ENCODE results near the gene ADGRG1. TPM values are rescaled to one million over a fixed set of nuclear protein-coding genes. Genes with fewer than 3 reads are reported as not detected.
"Not testable (repeated sequence)": the region's sequence is repeated elsewhere in the genome, so short reads cannot be mapped to it uniquely, and the experiment has no call there.

The ADGRG1 gene
- total and polyA plus RNA-seq, 2 experiments from 2014 or later = 0.21 TPM; not detected in 1

DNA sequence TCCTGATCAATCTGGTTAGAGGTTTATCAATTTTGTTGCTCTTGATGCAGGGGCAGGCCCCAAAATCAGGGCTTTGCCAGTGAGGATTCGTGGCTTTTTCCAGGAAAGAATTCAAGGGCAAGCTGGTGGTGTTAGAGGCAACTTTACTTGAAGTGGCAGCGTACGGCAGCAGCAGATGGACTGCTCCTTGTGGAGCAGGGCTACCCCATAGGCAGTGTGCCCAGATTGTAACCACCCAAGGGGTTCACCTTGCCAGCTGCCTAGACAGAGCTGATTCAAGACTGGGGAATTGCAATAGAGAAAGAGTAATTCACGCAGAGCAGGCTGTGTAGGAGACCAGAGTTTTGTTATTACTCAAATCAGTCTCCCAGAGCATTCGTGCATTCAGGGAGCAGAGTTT, 82.9 kb downstream of the ADGRG1 start:
- no peak for DNase-seq (ENCODE audit: low read depth in 1 of 2, low spot score in 1 of 2)
- no peak overlapping the region for H3K4me3 ChIP-seq
- no peaks in the 10 kb centered on the region for H3K36me3 ChIP-seq
- no peaks in the 10 kb centered on the region for H3K4me1 ChIP-seq (ENCODE audit: low read depth)
- H3K9me3 ChIP-seq (ENCODE audit: low read depth) = no peaks in the 10 kb centered on the region
- TF ChIP-seq CTCF (IDR thresholded peaks at IDR 0.05; ENCODE audit: low read depth, low read length) = no peak
- no peak overlapping the region for H3K27ac ChIP-seq
- H3K27me3 ChIP-seq = no peaks in the 10 kb centered on the region

DNA sequence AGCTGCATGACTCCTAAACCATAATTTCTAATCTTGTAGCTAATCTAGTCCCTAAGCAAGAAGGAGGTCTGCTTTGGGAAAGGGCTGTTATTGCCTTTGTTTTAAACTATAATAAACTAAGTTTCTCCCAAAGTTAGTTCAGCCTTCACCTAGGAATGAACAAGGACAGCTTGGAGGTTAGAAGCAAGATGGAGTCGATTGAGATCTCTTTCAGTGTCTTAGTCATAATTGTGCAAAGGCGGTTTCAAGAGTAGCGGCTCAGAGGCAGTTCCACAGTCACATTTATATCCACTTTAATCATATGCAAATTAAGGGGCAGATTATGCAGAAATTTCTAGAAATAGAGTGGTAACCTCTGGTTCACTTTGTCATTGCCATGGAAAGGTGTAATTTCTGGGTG, 83.6 kb downstream of the ADGRG1 start:
- TF ChIP-seq CTCF (IDR thresholded peaks at IDR 0.05; ENCODE audit: low read depth, low read length) = no peak
- H3K4me1 ChIP-seq (ENCODE audit: low read depth) = no peaks in the 10 kb centered on the region
- no peaks in the 10 kb centered on the region for H3K27me3 ChIP-seq
- DNase-seq (ENCODE audit: low read depth in 1 of 2, low spot score in 1 of 2) = no peak
- H3K4me3 ChIP-seq = no peak overlapping the region
- no peaks in the 10 kb centered on the region for H3K9me3 ChIP-seq (ENCODE audit: low read depth)
- H3K36me3 ChIP-seq = no peaks in the 10 kb centered on the region
- no peak overlapping the region for H3K27ac ChIP-seq

DNA sequence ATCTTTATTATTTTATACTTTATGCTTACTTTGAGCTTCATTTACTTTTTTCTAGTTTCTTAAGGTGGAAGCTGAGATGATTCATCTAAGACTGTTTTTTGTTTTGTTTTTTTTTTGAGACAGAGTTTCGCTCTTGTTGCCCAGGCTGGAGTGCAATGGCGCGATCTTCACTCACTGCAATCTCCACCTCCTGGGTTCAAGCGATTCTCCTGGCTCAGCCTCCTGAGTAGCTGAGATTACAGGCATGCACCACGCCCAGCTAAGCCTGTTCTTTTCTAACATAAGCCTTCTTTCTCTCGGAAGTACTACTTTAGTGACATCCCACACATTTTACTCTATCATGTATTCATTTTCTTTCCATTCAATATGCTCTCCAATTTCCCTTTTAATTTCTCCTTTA, 84.1 kb downstream of the ADGRG1 start:
- not testable (repeated sequence) for H3K4me3 ChIP-seq

GRCh38 chr16:57713596-57713995, 85.2 kb downstream of the ADGRG1 start:
- Histone ChIP-seq H3K27me3 (no peaks in the 10 kb centered on the region), H3K4me3 (no peak overlapping the region), H3K9me3 (ENCODE audit: low read depth) (no peaks in the 10 kb centered on the region), H3K27ac (no peak overlapping the region), H3K4me1 (ENCODE audit: low read depth) (no peaks in the 10 kb centered on the region), H3K36me3 (no peaks in the 10 kb centered on the region)
- TF ChIP-seq CTCF (IDR thresholded peaks at IDR 0.05; ENCODE audit: low read depth, low read length) = no peak
- DNase-seq (ENCODE audit: low read depth in 1 of 2, low spot score in 1 of 2) = no peak

More for the DNA sequence above, 84.1 kb downstream of the ADGRG1 start:
- H3K27me3 ChIP-seq; H3K27ac ChIP-seq; H3K9me3 ChIP-seq (ENCODE audit: low read depth); DNase-seq (ENCODE audit: low read depth in 1 of 2, low spot score in 1 of 2); H3K4me1 ChIP-seq (ENCODE audit: low read depth); H3K36me3 ChIP-seq: not testable (repeated sequence)

DNA sequence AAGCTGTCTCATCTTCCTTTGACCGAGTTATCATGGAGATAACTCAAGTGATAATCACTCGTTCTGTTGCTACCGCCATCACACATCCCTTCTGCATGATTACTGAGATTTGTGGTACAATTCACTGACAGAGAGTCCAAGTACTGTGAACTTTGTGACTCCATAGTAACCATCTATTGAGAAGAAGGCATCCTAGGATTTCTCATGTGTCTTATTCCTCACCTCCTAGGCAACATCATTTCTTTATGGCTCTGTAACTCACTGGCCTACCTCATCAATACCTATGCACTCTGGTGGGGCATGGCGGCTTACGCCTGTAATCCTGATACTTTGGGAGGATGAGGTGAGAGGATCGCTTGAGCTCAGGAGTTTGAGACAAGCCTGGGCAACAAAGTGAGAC, 85.6 kb downstream of the ADGRG1 start:
- no peak overlapping the region for H3K4me3 ChIP-seq
- H3K9me3 ChIP-seq (ENCODE audit: low read depth) = no peaks in the 10 kb centered on the region
- no peak overlapping the region for H3K27ac ChIP-seq
- DNase-seq (ENCODE audit: low read depth in 1 of 2, low spot score in 1 of 2) = no peak
- H3K36me3 ChIP-seq = no peaks in the 10 kb centered on the region
- TF ChIP-seq CTCF (IDR thresholded peaks at IDR 0.05; ENCODE audit: low read depth, low read length) = no peak
- no peaks in the 10 kb centered on the region for H3K27me3 ChIP-seq
- H3K4me1 ChIP-seq (ENCODE audit: low read depth) = no peaks in the 10 kb centered on the region

Other genes with a start within 250 kb of the ADGRG1 start
- gene CCL17, start 223.9 kb upstream of the ADGRG1 start, total RNA-seq = not detected in 2 replicates
- not detected in 2 replicates for gene CCL17, start 223.9 kb upstream of the ADGRG1 start, polyA plus RNA-seq
- gene CIAPIN1, start 181.2 kb upstream of the ADGRG1 start, total RNA-seq = 65.5 and 74.2 TPM in 2 replicates
- gene CIAPIN1, start 181.2 kb upstream of the ADGRG1 start, polyA plus RNA-seq = 139 and 156 TPM in 2 replicates
- 111 and 115 TPM in 2 replicates for gene COQ9, start 181.2 kb upstream of the ADGRG1 start, total RNA-seq
- gene COQ9, start 181.2 kb upstream of the ADGRG1 start, polyA plus RNA-seq = 147 and 152 TPM in 2 replicates
- gene POLR2C, start 166.0 kb upstream of the ADGRG1 start, total RNA-seq = 126 and 164 TPM in 2 replicates
- 80.0 and 83.5 TPM in 2 replicates for gene POLR2C, start 166.0 kb upstream of the ADGRG1 start, polyA plus RNA-seq
- 1,502 and 2,409 TPM in 2 replicates for gene DOK4, start 142.1 kb upstream of the ADGRG1 start, total RNA-seq
- 1,563 and 2,826 TPM in 2 replicates for gene DOK4, start 142.1 kb upstream of the ADGRG1 start, polyA plus RNA-seq
- gene CCDC102A, start 92.1 kb upstream of the ADGRG1 start, total RNA-seq = 41.3 and 51.9 TPM in 2 replicates
- 30.1 and 43.8 TPM in 2 replicates for gene CCDC102A, start 92.1 kb upstream of the ADGRG1 start, polyA plus RNA-seq
- not detected in 2 replicates for gene ADGRG5, start 86.0 kb upstream of the ADGRG1 start, total RNA-seq
- 0.05 TPM in 1 of 2 replicates, not detected in the other for gene ADGRG5, start 86.0 kb upstream of the ADGRG1 start, polyA plus RNA-seq
- gene ADGRG3, start 39.7 kb downstream of the ADGRG1 start, total RNA-seq = not detected in 2 replicates
- 0.41 TPM in 1 of 2 replicates, not detected in the other for gene ADGRG3, start 39.7 kb downstream of the ADGRG1 start, polyA plus RNA-seq
- 0.83 and 1.2 TPM in 2 replicates for gene DRC7, start 66.2 kb downstream of the ADGRG1 start, total RNA-seq
- gene DRC7, start 66.2 kb downstream of the ADGRG1 start, polyA plus RNA-seq = 2.0 and 3.4 TPM in 2 replicates
- 46.4 and 52.5 TPM in 2 replicates for gene KATNB1, start 107.1 kb downstream of the ADGRG1 start, total RNA-seq
- 42.8 and 49.4 TPM in 2 replicates for gene KATNB1, start 107.1 kb downstream of the ADGRG1 start, polyA plus RNA-seq
- gene KIFC3, start 173.9 kb downstream of the ADGRG1 start, total RNA-seq = 28.4 and 50.1 TPM in 2 replicates
- gene KIFC3, start 173.9 kb downstream of the ADGRG1 start, polyA plus RNA-seq = 24.8 and 33.0 TPM in 2 replicates